HepG2 (cell line): Measurements from ENCODE around the gene TMEM219.

Experiments
- ELF4 ChIP-seq: sonication (generic); formaldehyde crosslinking; IDR thresholded peaks from 2 replicates; pipeline ENCODE4 v1.5.0; 2020; ENCODE audit warnings: missing genetic modification reagents, mild to moderate bottlenecking, moderate library complexity, borderline replicate concordance
- JDP2 ChIP-seq: sonication (generic); formaldehyde crosslinking; IDR thresholded peaks from 2 replicates; pipeline ENCODE4 v1.8.1; 2022; ENCODE audit warnings: missing genetic modification reagents, borderline replicate concordance
- KAT2B ChIP-seq: fragments of 150-350 bp; IDR thresholded peaks from 2 replicates; pipeline ENCODE4 v1.6.1; 2014; ENCODE audit warnings: low read depth, low read length, borderline replicate concordance
- POLR2AphosphoS2 ChIP-seq: IDR thresholded peaks from 2 replicates; pipeline ENCODE4 v1.6.1; 2011; ENCODE audit warnings: low read depth, low read length, improper control_type of control experiment
- RAD21 ChIP-seq: fragments of 450-650 bp; formaldehyde crosslinking; IDR thresholded peaks from 2 replicates; pipeline ENCODE4 v1.5.0; 2020; ENCODE audit warnings: mild to moderate bottlenecking
- RXRA ChIP-seq: sonication (generic); formaldehyde crosslinking; IDR thresholded peaks from 2 replicates; pipeline ENCODE4 v1.5.1; 2020; ENCODE audit warnings: missing genetic modification reagents
- SMC3 ChIP-seq: IDR thresholded peaks from 2 replicates; pipeline ENCODE4 v1.6.1; 2011; ENCODE audit warnings: low read length, improper control_type of control experiment
- ZNF430 ChIP-seq: sonication (generic); formaldehyde crosslinking; IDR thresholded peaks from 2 replicates; pipeline ENCODE4 v1.9.0; 2021; ENCODE audit warnings: mild to moderate bottlenecking, missing genetic modification reagents
- ZSCAN31 ChIP-seq: sonication (generic); formaldehyde crosslinking; IDR thresholded peaks from 2 replicates; pipeline ENCODE4 v1.5.0; 2020; ENCODE audit warnings: low read depth, mild to moderate bottlenecking, missing genetic modification reagents
- TF ChIP-seq, protein P1 (sequence below): sonication (generic); formaldehyde crosslinking; IDR thresholded peaks from 2 replicates; pipeline ENCODE4 v1.9.0; 2021; ENCODE audit warnings: missing genetic modification reagents, borderline replicate concordance
- TF ChIP-seq, protein P2 (sequence below): sonication (generic); formaldehyde crosslinking; IDR thresholded peaks from 2 replicates; pipeline ENCODE4 v1.5.0; 2020; ENCODE audit warnings: mild to moderate bottlenecking, missing genetic modification reagents, moderate library complexity

DNA sequence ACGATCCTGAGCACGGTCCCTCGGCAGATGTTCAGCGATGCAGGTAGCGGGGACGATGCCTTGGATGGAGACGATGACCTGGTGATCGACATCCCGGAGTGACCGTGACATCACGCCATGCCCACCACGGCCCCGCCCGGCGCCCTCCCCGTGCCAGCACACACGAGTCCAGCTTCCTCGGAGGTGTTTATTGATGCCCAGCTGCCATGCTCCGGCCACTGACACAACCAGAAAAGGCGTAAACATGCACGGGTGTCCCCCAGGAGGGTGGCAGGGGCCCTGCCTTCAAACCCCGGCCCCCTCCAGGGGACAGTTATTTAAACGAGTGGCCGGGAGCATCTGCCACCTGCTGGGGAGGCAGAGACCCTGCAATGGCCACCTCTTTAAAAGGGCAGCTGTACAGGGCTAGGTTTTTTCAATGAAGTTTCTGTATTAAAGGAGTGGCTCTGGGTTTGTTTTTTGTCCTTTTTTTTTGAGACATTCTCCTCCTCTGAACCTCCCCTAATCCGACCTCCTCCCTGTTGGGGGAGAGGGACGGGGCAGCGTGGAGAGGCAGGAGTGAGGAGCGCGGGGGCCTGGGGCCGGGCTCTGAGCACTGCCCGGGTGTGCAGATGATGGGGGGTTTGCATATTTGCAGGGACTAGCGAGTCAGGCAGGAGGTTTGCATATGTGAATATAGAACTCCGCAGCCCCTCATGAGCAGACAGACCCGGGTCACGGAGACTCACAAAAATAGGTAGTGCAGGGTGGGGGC lies 43.6 kb downstream of the TMEM219 start:
- no peak for TF ChIP-seq ELF4 (CRISPR knock-in tag)
- no peak for TF ChIP-seq ZNF430 (CRISPR knock-in tag)
- peak; percentile 88 for TF ChIP-seq SMC3
- peak; percentile 75 for TF ChIP-seq RAD21 (CRISPR knock-in tag)
- no peak; the same call in 1 of the 2 replicates for TF ChIP-seq RXRA
- TF ChIP-seq, protein P1, sequence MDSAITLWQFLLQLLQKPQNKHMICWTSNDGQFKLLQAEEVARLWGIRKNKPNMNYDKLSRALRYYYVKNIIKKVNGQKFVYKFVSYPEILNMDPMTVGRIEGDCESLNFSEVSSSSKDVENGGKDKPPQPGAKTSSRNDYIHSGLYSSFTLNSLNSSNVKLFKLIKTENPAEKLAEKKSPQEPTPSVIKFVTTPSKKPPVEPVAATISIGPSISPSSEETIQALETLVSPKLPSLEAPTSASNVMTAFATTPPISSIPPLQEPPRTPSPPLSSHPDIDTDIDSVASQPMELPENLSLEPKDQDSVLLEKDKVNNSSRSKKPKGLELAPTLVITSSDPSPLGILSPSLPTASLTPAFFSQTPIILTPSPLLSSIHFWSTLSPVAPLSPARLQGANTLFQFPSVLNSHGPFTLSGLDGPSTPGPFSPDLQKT (CRISPR knock-in tag) = no peak
- TF ChIP-seq JDP2 (CRISPR knock-in tag) = no peak
- TF ChIP-seq POLR2AphosphoS2 = no peak
- no peak for TF ChIP-seq KAT2B
- no peak for TF ChIP-seq ZSCAN31 (CRISPR knock-in tag)
- TF ChIP-seq, protein P2, sequence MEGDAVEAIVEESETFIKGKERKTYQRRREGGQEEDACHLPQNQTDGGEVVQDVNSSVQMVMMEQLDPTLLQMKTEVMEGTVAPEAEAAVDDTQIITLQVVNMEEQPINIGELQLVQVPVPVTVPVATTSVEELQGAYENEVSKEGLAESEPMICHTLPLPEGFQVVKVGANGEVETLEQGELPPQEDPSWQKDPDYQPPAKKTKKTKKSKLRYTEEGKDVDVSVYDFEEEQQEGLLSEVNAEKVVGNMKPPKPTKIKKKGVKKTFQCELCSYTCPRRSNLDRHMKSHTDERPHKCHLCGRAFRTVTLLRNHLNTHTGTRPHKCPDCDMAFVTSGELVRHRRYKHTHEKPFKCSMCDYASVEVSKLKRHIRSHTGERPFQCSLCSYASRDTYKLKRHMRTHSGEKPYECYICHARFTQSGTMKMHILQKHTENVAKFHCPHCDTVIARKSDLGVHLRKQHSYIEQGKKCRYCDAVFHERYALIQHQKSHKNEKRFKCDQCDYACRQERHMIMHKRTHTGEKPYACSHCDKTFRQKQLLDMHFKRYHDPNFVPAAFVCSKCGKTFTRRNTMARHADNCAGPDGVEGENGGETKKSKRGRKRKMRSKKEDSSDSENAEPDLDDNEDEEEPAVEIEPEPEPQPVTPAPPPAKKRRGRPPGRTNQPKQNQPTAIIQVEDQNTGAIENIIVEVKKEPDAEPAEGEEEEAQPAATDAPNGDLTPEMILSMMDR (CRISPR knock-in tag) = peak; percentile 78
